ENCODE results near the gene MTA1. TPM values are rescaled to one million over a fixed set of nuclear protein-coding genes. Genes with fewer than 3 reads are reported as not detected.

The MTA1 gene
- polyA plus RNA-seq, 1 of the 3 experiments (the other 2 are of a cell fraction) = 96.3 TPM

GRCh38 chr14:105476097-105476830 lies 56.6 kb downstream of the MTA1 start (continued):
- TF ChIP-seq RXRA (IDR thresholded peaks at IDR 0.05; ENCODE audit: borderline replicate concordance, low read depth) (no peak), YY1 (IDR thresholded peaks at IDR 0.05; ENCODE audit: low read depth) (no peak), FOSL2 (IDR thresholded peaks at IDR 0.05; ENCODE audit: borderline replicate concordance, low read depth) (no peak), TAF1 (IDR thresholded peaks at IDR 0.05; ENCODE audit: borderline replicate concordance, low read depth, low read length) (0 out of 2 replicates have a peak, but pooled peaks have one; percentile 21), EP300 (IDR thresholded peaks at IDR 0.05; ENCODE audit: borderline replicate concordance in 1 of 2, low read depth in 1 of 2, low read length in 1 of 2) (peak in 1 of 2 experiments; percentile 58; a peak in 2 of 4 replicates), GABPA (IDR thresholded peaks at IDR 0.05; ENCODE audit: low read depth) (no peak), POLR2AphosphoS5 (IDR thresholded peaks at IDR 0.05; ENCODE audit: low read depth, low read length) (peak; percentile 28; the same call in 1 of the 2 replicates), TCF12 (IDR thresholded peaks at IDR 0.05) (peak; percentile 43; the same call in 1 of the 2 replicates), EZH2phosphoT487 (IDR thresholded peaks at IDR 0.05; ENCODE audit: borderline replicate concordance, low read depth) (no peak), JUND (IDR thresholded peaks at IDR 0.05) (no peak), GATA2 (CRISPR knock-in tag; IDR thresholded peaks at IDR 0.05) (no peak)
- TF ChIP-seq, protein P1, sequence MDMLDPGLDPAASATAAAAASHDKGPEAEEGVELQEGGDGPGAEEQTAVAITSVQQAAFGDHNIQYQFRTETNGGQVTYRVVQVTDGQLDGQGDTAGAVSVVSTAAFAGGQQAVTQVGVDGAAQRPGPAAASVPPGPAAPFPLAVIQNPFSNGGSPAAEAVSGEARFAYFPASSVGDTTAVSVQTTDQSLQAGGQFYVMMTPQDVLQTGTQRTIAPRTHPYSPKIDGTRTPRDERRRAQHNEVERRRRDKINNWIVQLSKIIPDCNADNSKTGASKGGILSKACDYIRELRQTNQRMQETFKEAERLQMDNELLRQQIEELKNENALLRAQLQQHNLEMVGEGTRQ (IDR thresholded peaks at IDR 0.05; ENCODE audit: borderline replicate concordance, low read depth, low read length) = 0 out of 2 replicates have a peak, but pooled peaks have one; percentile 10

GRCh38 chr14:105476831-105477659 lies 57.4 kb downstream of the MTA1 start:
- DNase-seq = peak; percentile 58
- no peaks in the 10 kb centered on the region for H3K9me3 ChIP-seq
- ChIA-PET CTCF (interaction anchor here (0.8 to 3.1 kb wide), 9 partner anchors 9 to 383 kb away, joined by 3 to 34 read pairs (median 4); partner anchors contain the start of genes CRIP1 and TEDC1), POLR2A (interaction anchor here (0.9 to 1.4 kb wide), 2 partner anchors 13 to 20 kb away, joined by 3 to 9 read pairs; no protein-coding TSS in a partner anchor)
- peaks cover 28 to 60% of the 10 kb centered on the region in 2 experiments; a peak in 3 of 4 replicates for H3K4me1 ChIP-seq (ENCODE audit: control insufficient read depth in 1 of 2, insufficient read depth in 2 of 2, low read depth in 1 of 2, low read length in 1 of 2)
- H3K9ac ChIP-seq = peak overlapping the region; percentile 99
- peaks cover 0 to 2% of the 10 kb centered on the region in 2 experiments for H3K36me3 ChIP-seq (replicated peaks in 1 of 2; ENCODE audit: control insufficient read depth in 1 of 2, insufficient read depth in 2 of 2, low read length in 1 of 2)
- peak; percentile 3 for TF ChIP-seq CHD2 (IDR thresholded peaks at IDR 0.05; ENCODE audit: low read length, partially characterized antibody)
- 0 out of 4 replicates have a peak, but pooled peaks of 1 of the 2 experiments have one; percentile 1 for TF ChIP-seq EP300 (IDR thresholded peaks at IDR 0.05; ENCODE audit: borderline replicate concordance in 1 of 2, low read depth in 1 of 2, low read length in 1 of 2)
- TF ChIP-seq RXRA (IDR thresholded peaks at IDR 0.05; ENCODE audit: borderline replicate concordance, low read depth) = no peak
- peaks cover 32% of the 10 kb centered on the region for H3K79me2 ChIP-seq (ENCODE audit: insufficient read depth)
- H3K4me3 ChIP-seq (ENCODE audit: low read depth in 2 of 2, low read length in 1 of 2) = peak overlapping the region; percentile 92 to 96
- H3F3A ChIP-seq (replicated peaks; ENCODE audit: insufficient read depth) = peaks cover 31% of the 10 kb centered on the region
- H3K27me3 ChIP-seq (ENCODE audit: insufficient read depth) = no peaks in the 10 kb centered on the region
- peak overlapping the region; percentile 96 for H3K4me2 ChIP-seq
- H4K20me1 ChIP-seq (ENCODE audit: insufficient read depth) = peaks cover 6% of the 10 kb centered on the region; the same call in 1 of the 2 replicates
- H3K27ac ChIP-seq (ENCODE audit: low read depth in 2 of 2, low read length in 1 of 2) = peak overlapping the region; percentile 89 to 99
- no peaks in the 10 kb centered on the region for H3K9me2 ChIP-seq
- 60% methylated on average over 11 of the region's 16 CpGs for WGBS (ENCODE audit: low lambda C conversion rate)
- no peak overlapping the region for H2AFZ ChIP-seq (ENCODE audit: low read depth)
